CD4-positive, alpha-beta memory T cell (primary cell): Measurements from ENCODE around the gene LSG1. TPM values are rescaled to one million over a fixed set of nuclear protein-coding genes. Genes with fewer than 3 reads are reported as not detected.

Source experiments
- CTCF ChIA-PET: fragments of 350-600 bp; sonication (Branson Sonifier 250); formaldehyde crosslinking; loops from one replicate; lab custom pipeline; 2021; ENCODE audit warnings: inconsistent platforms; ENCODE audit not compliant: partially characterized antibody; lab: Charles Lee
- POLR2A ChIA-PET: fragments of 350-600 bp; sonication (Branson Sonifier 250); formaldehyde crosslinking; loops from one replicate; lab custom pipeline; 2021; ENCODE audit not compliant: partially characterized antibody; lab: Charles Lee
- DNase-seq, 5 donors: peaks; one replicate each; pipeline versions ENCODE4 v3.0.0 to v3.0.0-alpha.2; 2020 to 2022; ENCODE audit warnings: mixed read lengths in 1 of 5
- H3K27ac ChIP-seq: one replicate; pipeline ENCODE4 v1.7.0; 2013; ENCODE audit warnings: low read depth, low read length
- H3K27me3 ChIP-seq: 2 replicates; pipeline ENCODE4 v1.7.0; 2013; ENCODE audit warnings: mild to moderate bottlenecking, low read length, moderate library complexity; ENCODE audit not compliant: insufficient read depth
- H3K36me3 ChIP-seq: 2 replicates; pipeline ENCODE4 v1.7.0; 2013; ENCODE audit warnings: mild to moderate bottlenecking, low read length, moderate library complexity; ENCODE audit not compliant: insufficient read depth
- H3K4me1 ChIP-seq: 2 replicates; pipeline ENCODE4 v1.7.0; 2013; ENCODE audit warnings: mild to moderate bottlenecking, low read length, moderate library complexity; ENCODE audit not compliant: insufficient read depth
- H3K4me3 ChIP-seq, 2 donors: one replicate each; pipeline ENCODE4 v1.7.0; 2013; ENCODE audit warnings: low read length in 2 of 2, mild to moderate bottlenecking in 1 of 2
- H3K9me3 ChIP-seq, 2 donors: one replicate each; pipeline ENCODE4 v1.7.0; 2013; ENCODE audit warnings: low read length in 2 of 2, control low read depth in 1 of 2; ENCODE audit not compliant: control insufficient read depth in 1 of 2
- H3K27ac Mint-ChIP-seq, 7 donors: one replicate each; pipeline ENCODE4 v1.8.0; 2020 to 2021; ENCODE audit warnings: mixed read lengths in 7 of 7, mild to moderate bottlenecking in 6 of 7, inconsistent platforms in 3 of 7, moderate library complexity in 3 of 7
- H3K27me3 Mint-ChIP-seq, 2 donors: one replicate each; pipeline ENCODE4 v1.8.0; 2020 to 2021; ENCODE audit warnings: mixed read lengths in 2 of 2
- H3K36me3 Mint-ChIP-seq, 2 donors: one replicate each; pipeline ENCODE4 v1.8.0; 2020 to 2021; ENCODE audit warnings: mixed read lengths in 2 of 2, inconsistent platforms in 1 of 2, mild to moderate bottlenecking in 1 of 2
- H3K4me1 Mint-ChIP-seq, 4 donors: one replicate each; pipeline ENCODE4 v1.8.0; 2020 to 2021; ENCODE audit warnings: mixed read lengths in 4 of 4, mild to moderate bottlenecking in 1 of 4
- H3K4me3 Mint-ChIP-seq, 8 donors: one replicate each; pipeline ENCODE4 v1.8.0; 2020 to 2021; ENCODE audit warnings: mixed read lengths in 8 of 8, mild to moderate bottlenecking in 7 of 8, moderate library complexity in 6 of 8, inconsistent platforms in 3 of 8
- H3K9me3 Mint-ChIP-seq, 8 donors: one replicate each; pipeline ENCODE4 v1.8.0; 2020 to 2021; ENCODE audit warnings: mixed read lengths in 8 of 8, mild to moderate bottlenecking in 5 of 8, inconsistent platforms in 3 of 8, moderate library complexity in 1 of 8
- intact Hi-C: fragments of 100-400 bp; cut with micrococcal nuclease; formaldehyde crosslinking; loops from one replicate; pipeline ENCODE4 v1.15.1; 2023
- polyA plus RNA-seq, 2 donors: library from polyadenylated mRNA; unstranded; fragments of 300-500 nt; fragmentation: Illumina TruSeq; gene quantifications; one replicate each; pipeline ENCODE4 v1.2.3, GENCODE V29; 2021
- total RNA-seq, 2 experiments: library from RNA; stranded (reverse); gene quantifications; one replicate each; pipeline ENCODE4 v1.2.3, GENCODE V29; 2021

LSG1 gene
- total and polyA plus RNA-seq, 4 experiments from 2014 or later: 9.6 to 49.5 (median 42.3) TPM

- intact Hi-C loops: no loop called here
- no peaks in the 10 kb centered on the region for H3K27me3 Mint-ChIP-seq
- CTCF ChIA-PET: no interaction called here
- Histone ChIP-seq H3K36me3 (no peaks in the 10 kb centered on the region), H3K27me3 (no peaks in the 10 kb centered on the region), H3K27ac (no peak overlapping the region), H3K4me1 (no peaks in the 10 kb centered on the region), H3K9me3 (no peaks in the 10 kb centered on the region), H3K4me3 (no peak overlapping the region)
- no peak for DNase-seq
- no peak overlapping the region for H3K27ac Mint-ChIP-seq
- H3K4me3 Mint-ChIP-seq: no peak overlapping the region
- POLR2A ChIA-PET: interaction anchor here (0.6 kb wide), 1 partner anchor 983 kb away, joined by 3 read pairs; no protein-coding TSS in a partner anchor
- no peaks in the 10 kb centered on the region for H3K36me3 Mint-ChIP-seq
- no peaks in the 10 kb centered on the region for H3K9me3 Mint-ChIP-seq
- H3K4me1 Mint-ChIP-seq: no peaks in the 10 kb centered on the region
Observed at GRCh38 chr3:194612221-194612620, 59.8 kb downstream of the LSG1 start.

DNA sequence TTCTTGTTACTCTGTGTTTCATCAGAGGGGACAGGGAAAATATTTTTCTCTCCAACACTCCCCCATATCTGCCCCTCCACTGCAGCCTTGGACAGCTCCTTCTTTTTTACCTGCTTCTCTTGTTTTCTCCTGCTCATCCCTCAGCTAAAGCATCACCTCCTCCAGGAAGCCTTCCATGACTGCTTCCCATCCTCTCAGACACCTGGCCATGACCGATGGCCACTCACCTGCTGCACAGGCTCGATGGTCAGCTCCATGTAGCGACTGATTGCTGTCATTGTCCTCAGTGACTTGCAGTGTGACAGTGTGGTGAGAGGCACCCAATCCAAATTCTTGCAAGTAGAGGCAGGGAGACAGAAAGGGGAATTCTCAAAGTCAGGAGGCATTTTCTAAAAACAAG is 61.3 kb downstream of the LSG1 start:
- no peaks in the 10 kb centered on the region for H3K36me3 Mint-ChIP-seq
- no peaks in the 10 kb centered on the region for H3K4me1 ChIP-seq
- no peaks in the 10 kb centered on the region for H3K27me3 ChIP-seq
- H3K27ac Mint-ChIP-seq: no peak overlapping the region
- no peak for DNase-seq
- intact Hi-C loops: no loop called here
- no peaks in the 10 kb centered on the region for H3K9me3 Mint-ChIP-seq
- H3K27me3 Mint-ChIP-seq: no peaks in the 10 kb centered on the region
- CTCF ChIA-PET: no interaction called here
- H3K36me3 ChIP-seq: no peaks in the 10 kb centered on the region
- H3K4me1 Mint-ChIP-seq: no peaks in the 10 kb centered on the region
- H3K27ac ChIP-seq: no peak overlapping the region
- no peak overlapping the region for H3K4me3 ChIP-seq
- no peaks in the 10 kb centered on the region for H3K9me3 ChIP-seq
- no peak overlapping the region for H3K4me3 Mint-ChIP-seq
- POLR2A ChIA-PET: no interaction called here

- Mint-ChIP-seq H3K4me1 (no peaks in the 10 kb centered on the region), H3K27me3 (no peaks in the 10 kb centered on the region), H3K27ac (peak overlapping the region in 1 of 7 donors; percentile 85), H3K9me3 (no peaks in the 10 kb centered on the region), H3K36me3 (no peaks in the 10 kb centered on the region), H3K4me3 (no peak overlapping the region)
- DNase-seq: no peak
- H3K36me3 ChIP-seq: no peaks in the 10 kb centered on the region
- no peak overlapping the region for H3K27ac ChIP-seq
- intact Hi-C loops: no loop called here
- no peaks in the 10 kb centered on the region for H3K9me3 ChIP-seq
- ChIA-PET CTCF (no interaction called here), POLR2A (no interaction called here)
- no peak overlapping the region for H3K4me3 ChIP-seq
- H3K27me3 ChIP-seq: no peaks in the 10 kb centered on the region
- no peaks in the 10 kb centered on the region for H3K4me1 ChIP-seq
Observed at GRCh38 chr3:194609601-194610000, 62.4 kb downstream of the LSG1 start.

- no peak overlapping the region for H3K4me3 Mint-ChIP-seq
- CTCF ChIA-PET: no interaction called here
Observed at GRCh38 chr3:194608981-194609380, 63.0 kb downstream of the LSG1 start.

GRCh38 chr3:194607592-194608389 is 64.2 kb downstream of the LSG1 start:
- H3K27me3 Mint-ChIP-seq: no peaks in the 10 kb centered on the region
- intact Hi-C loops: no loop called here
- Histone ChIP-seq H3K27ac (no peak overlapping the region), H3K4me1 (no peaks in the 10 kb centered on the region), H3K9me3 (no peaks in the 10 kb centered on the region), H3K36me3 (no peaks in the 10 kb centered on the region), H3K27me3 (no peaks in the 10 kb centered on the region), H3K4me3 (no peak overlapping the region)
- no peak for DNase-seq
- no peaks in the 10 kb centered on the region for H3K4me1 Mint-ChIP-seq
- H3K4me3 Mint-ChIP-seq: no peak overlapping the region
- H3K27ac Mint-ChIP-seq: no peak overlapping the region
- ChIA-PET POLR2A (no interaction called here), CTCF (interaction anchor here (0.9 kb wide), 1 partner anchor 12 kb away, joined by 3 read pairs; no protein-coding TSS in a partner anchor)
- no peaks in the 10 kb centered on the region for H3K36me3 Mint-ChIP-seq
- no peaks in the 10 kb centered on the region for H3K9me3 Mint-ChIP-seq

More at GRCh38 chr3:194608981-194609380, 63.0 kb downstream of the LSG1 start:
- Mint-ChIP-seq H3K27me3 (no peaks in the 10 kb centered on the region), H3K36me3 (no peaks in the 10 kb centered on the region), H3K27ac (no peak overlapping the region), H3K4me1 (no peaks in the 10 kb centered on the region), H3K9me3 (no peaks in the 10 kb centered on the region)
- H3K9me3 ChIP-seq: no peaks in the 10 kb centered on the region
- POLR2A ChIA-PET: no interaction called here
- H3K27me3 ChIP-seq: no peaks in the 10 kb centered on the region
- intact Hi-C loops: no loop called here
- H3K4me1 ChIP-seq: no peaks in the 10 kb centered on the region
- H3K36me3 ChIP-seq: no peaks in the 10 kb centered on the region
- H3K4me3 ChIP-seq: no peak overlapping the region
- no peak overlapping the region for H3K27ac ChIP-seq
- DNase-seq: no peak

DNA sequence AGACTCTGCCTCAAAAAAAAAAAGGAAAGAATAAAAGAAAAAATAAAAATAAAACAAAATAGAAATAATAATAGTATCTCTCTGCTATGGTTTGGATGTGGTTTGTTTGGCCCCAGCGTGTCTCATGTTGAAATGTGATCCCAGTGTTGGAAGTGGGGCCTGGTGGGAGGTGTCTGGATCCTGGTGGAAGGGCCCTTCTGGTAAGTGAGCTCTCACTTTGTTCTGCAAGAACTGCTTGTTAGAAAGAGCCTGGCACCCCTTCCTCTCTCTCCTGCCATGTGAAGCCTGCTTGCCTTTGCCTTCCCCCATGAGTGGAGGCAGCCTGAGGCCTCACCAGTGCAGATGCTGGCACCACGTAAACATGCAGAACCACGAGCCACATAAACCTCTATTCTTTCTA is 65.0 kb downstream of the LSG1 start:
- Histone ChIP-seq H3K4me1 (no peaks in the 10 kb centered on the region), H3K4me3 (no peak overlapping the region), H3K27me3 (no peaks in the 10 kb centered on the region), H3K27ac (no peak overlapping the region), H3K9me3 (no peaks in the 10 kb centered on the region), H3K36me3 (no peaks in the 10 kb centered on the region)
- Mint-ChIP-seq H3K27me3 (no peaks in the 10 kb centered on the region), H3K9me3 (no peaks in the 10 kb centered on the region), H3K4me1 (no peaks in the 10 kb centered on the region), H3K36me3 (no peaks in the 10 kb centered on the region), H3K4me3 (no peak overlapping the region), H3K27ac (no peak overlapping the region)
- ChIA-PET CTCF (no interaction called here), POLR2A (no interaction called here)
- intact Hi-C loops: no loop called here
- DNase-seq: no peak

- no peak for DNase-seq
- H3K27ac Mint-ChIP-seq: no peak overlapping the region
- ChIA-PET POLR2A (no interaction called here), CTCF (interaction anchor here (2.1 kb wide), 1 partner anchor 10 kb away, joined by 6 read pairs; no protein-coding TSS in a partner anchor)
- H3K4me1 Mint-ChIP-seq: no peaks in the 10 kb centered on the region
- no peaks in the 10 kb centered on the region for H3K4me1 ChIP-seq
- no peaks in the 10 kb centered on the region for H3K27me3 ChIP-seq
- H3K27ac ChIP-seq: no peak overlapping the region
- H3K4me3 Mint-ChIP-seq: no peak overlapping the region
- H3K9me3 Mint-ChIP-seq: no peaks in the 10 kb centered on the region
- intact Hi-C loops: no loop called here
- no peak overlapping the region for H3K4me3 ChIP-seq
- H3K27me3 Mint-ChIP-seq: no peaks in the 10 kb centered on the region
- H3K36me3 Mint-ChIP-seq: no peaks in the 10 kb centered on the region
- no peaks in the 10 kb centered on the region for H3K9me3 ChIP-seq
- no peaks in the 10 kb centered on the region for H3K36me3 ChIP-seq
Observed at GRCh38 chr3:194606163-194606562, 65.8 kb downstream of the LSG1 start.
